Lung (tissue), 12 donors: ENCODE measurements around the gene ABCA10. TPM values are rescaled to one million over a fixed set of nuclear protein-coding genes. Genes with fewer than 3 reads are reported as not detected.

Experiments used
- ATAC-seq: fragments of 200-7000 bp; cut with Tn5 transposase; one replicate; pipeline ENCODE4 v1.9.1; 2020; ENCODE audit warnings: moderate number of reproducible peaks; ENCODE audit not compliant: insufficient read depth, low FRiP score
- DNase-seq, 3 donors: peaks; one replicate each; pipeline ENCODE4 v3.0.0-alpha.2; 2013 to 2017
- H3K27ac ChIP-seq, 2 donors: one replicate each; pipeline ENCODE4 v1.5.1; 2013; ENCODE audit warnings: mild to moderate bottlenecking in 2 of 2, moderate library complexity in 2 of 2, control low read depth in 1 of 2, inconsistent platforms in 1 of 2, low read depth in 1 of 2, low read length in 1 of 2
- H3K27me3 ChIP-seq, 3 donors: one replicate each; pipeline ENCODE4 v1.5.1; 2013; ENCODE audit warnings: low read length in 2 of 3; ENCODE audit not compliant: control insufficient read depth in 3 of 3, insufficient read depth in 3 of 3
- H3K36me3 ChIP-seq, 4 donors: one replicate each; pipeline ENCODE4 v1.5.1; 2013; ENCODE audit warnings: low read length in 4 of 4, mild to moderate bottlenecking in 1 of 4, moderate library complexity in 1 of 4; ENCODE audit not compliant: control insufficient read depth in 4 of 4, insufficient read depth in 4 of 4
- H3K4me1 ChIP-seq, 5 donors: one replicate each; pipeline ENCODE4 v1.5.1; 2013; ENCODE audit warnings: low read length in 5 of 5, mild to moderate bottlenecking in 2 of 5, moderate library complexity in 1 of 5; ENCODE audit not compliant: control insufficient read depth in 5 of 5, insufficient read depth in 5 of 5
- H3K4me3 ChIP-seq: one replicate; pipeline ENCODE4 v1.5.1; 2013; ENCODE audit warnings: mild to moderate bottlenecking, control low read depth, moderate library complexity
- H3K9ac ChIP-seq, 2 donors: one replicate each; pipeline ENCODE4 v1.5.1; 2013; ENCODE audit warnings: low read length in 2 of 2, control low read depth in 1 of 2; ENCODE audit not compliant: insufficient read depth in 1 of 2
- H3K9me3 ChIP-seq, 4 donors: one replicate each; pipeline ENCODE4 v1.5.1; 2013; ENCODE audit warnings: low read length in 3 of 4, mild to moderate bottlenecking in 1 of 4, moderate library complexity in 1 of 4; ENCODE audit not compliant: control insufficient read depth in 4 of 4, insufficient read depth in 3 of 4
- CTCF ChIP-seq: IDR thresholded peaks from 2 replicates; pipeline ENCODE4 v1.5.1; 2012; ENCODE audit warnings: mild to moderate bottlenecking; ENCODE audit errors: control extremely low read depth, extremely low read depth
- WGBS, 2 donors: extraction: QIAGEN DNeasy Blood & Tissue Kit; methylation state at CpG; one replicate each; pipeline ENCODE4 v1.1.7; 2013; 5-methylcytosine and 5-hydroxymethylcytosine counted together
- polyA plus RNA-seq, 2 donors: library from polyadenylated mRNA; stranded (reverse); fragments of 200-250 nt; gene quantifications; one replicate each; pipeline ENCODE4 v1.2.1, GENCODE V29; 2013
- total RNA-seq, 2 donors: library from RNA; depleted of rRNA in 1 of 2; stranded (reverse); fragments of >200 nt in 1 of 2; gene quantifications; one replicate each; pipeline ENCODE4 v1.2.1, GENCODE V29; 2014 to 2021
- donor health status: control.
- donor health status: control.
- donor health status: Bipolar disorder and iron deficiency.
- donor health status: healthy.
- donor health status: DM: yes; HTN: yes; CAD: no.

Gene ABCA10
- total and polyA plus RNA-seq, 4 donors, result 0.29 to 26.6 (median 7.2) TPM

DNA sequence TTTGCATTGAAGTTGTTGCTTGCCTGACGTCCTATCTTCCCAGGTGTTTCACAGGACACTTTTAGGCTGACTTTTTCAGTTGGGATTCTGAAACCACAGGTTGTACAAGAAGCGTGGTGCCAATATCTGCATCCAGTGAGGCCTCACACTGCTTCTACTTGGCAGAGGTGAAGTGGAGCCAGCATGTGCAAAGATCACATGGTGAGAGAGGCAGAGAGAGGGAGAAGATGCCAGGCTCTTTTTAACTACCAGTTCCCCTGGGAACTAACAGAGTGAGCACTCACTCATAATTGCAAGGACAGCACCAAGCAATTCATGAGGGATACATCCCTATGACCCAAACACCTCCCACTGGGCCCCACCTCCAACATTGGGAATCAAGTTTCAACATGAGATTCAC, 81.2 kb downstream of the ABCA10 start:
- WGBS, 2 donors, result 95 to 97% methylated on average over 2 of the region's 2 CpGs

GRCh38 chr17:69144331-69145255, 84.0 kb downstream of the ABCA10 start:
- Histone ChIP-seq H3K36me3 (no peaks in the 10 kb centered on the region), H3K9ac (no peak overlapping the region), H3K27me3 (no peaks in the 10 kb centered on the region), H3K4me1 (peaks cover 0 to 20% (median 6%) of the 10 kb centered on the region in 5 donors), H3K27ac (no peak overlapping the region), H3K4me3 (no peak overlapping the region), H3K9me3 (no peaks in the 10 kb centered on the region)
- no peak for TF ChIP-seq CTCF
- WGBS, 2 donors, result 92 to 93% methylated on average over 2 of the region's 2 CpGs
- DNase-seq (peak in 1 of 3 donors; percentile 3), ATAC-seq (no peak)

More for the DNA sequence above, 81.2 kb downstream of the ABCA10 start:
- no peaks in the 10 kb centered on the region for H3K9me3 ChIP-seq
- TF ChIP-seq CTCF, result no peak
- no peak overlapping the region for H3K9ac ChIP-seq
- H3K27ac ChIP-seq, result no peak overlapping the region
- H3K36me3 ChIP-seq, result peaks cover 0 to 4% (median 1%) of the 10 kb centered on the region in 4 donors
- no peak overlapping the region for H3K4me3 ChIP-seq
- H3K27me3 ChIP-seq, result no peaks in the 10 kb centered on the region
- peaks cover 0 to 15% (median 6%) of the 10 kb centered on the region in 5 donors for H3K4me1 ChIP-seq
- ATAC-seq (no peak), DNase-seq (no peak)

DNA sequence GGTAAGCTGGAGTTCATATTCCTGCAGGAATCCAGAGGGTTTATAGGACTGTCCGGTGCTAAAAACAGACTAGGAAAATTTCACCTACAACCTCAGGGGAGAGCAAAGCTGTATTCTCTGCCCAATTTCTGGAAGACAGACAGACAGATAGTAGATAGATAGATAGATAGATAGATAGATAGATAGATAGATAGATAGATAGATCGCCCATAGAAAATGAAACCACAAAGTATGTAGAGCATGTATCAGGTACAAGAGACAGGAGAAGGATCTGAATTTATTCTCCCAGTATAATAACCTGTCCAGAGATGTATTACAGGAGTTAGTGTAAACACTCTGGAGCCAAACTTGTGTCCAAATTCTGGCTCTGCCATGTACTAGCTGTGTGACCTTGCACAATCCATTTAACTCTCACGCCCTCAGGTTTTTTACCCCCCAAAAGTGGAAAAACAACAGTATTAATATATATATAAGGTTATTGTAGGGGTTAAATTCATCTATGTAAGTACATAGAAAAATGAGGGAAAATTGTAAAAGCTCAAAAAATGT, 84.9 kb downstream of the ABCA10 start:
- Histone ChIP-seq H3K27ac (no peak overlapping the region), H3K9me3 (no peaks in the 10 kb centered on the region), H3K36me3 (no peaks in the 10 kb centered on the region), H3K4me3 (no peak overlapping the region), H3K27me3 (no peaks in the 10 kb centered on the region), H3K4me1 (peaks cover 0 to 20% (median 6%) of the 10 kb centered on the region in 5 donors), H3K9ac (no peak overlapping the region)
- 91 to 92% methylated on average over 3 of the region's 3 CpGs for WGBS, 2 donors
- ATAC-seq (no peak), DNase-seq (peak in 1 of 3 donors; percentile 23)
- TF ChIP-seq CTCF, result no peak
